ENCODE data around the gene TMEM143.

TMEM143 gene

DNA sequence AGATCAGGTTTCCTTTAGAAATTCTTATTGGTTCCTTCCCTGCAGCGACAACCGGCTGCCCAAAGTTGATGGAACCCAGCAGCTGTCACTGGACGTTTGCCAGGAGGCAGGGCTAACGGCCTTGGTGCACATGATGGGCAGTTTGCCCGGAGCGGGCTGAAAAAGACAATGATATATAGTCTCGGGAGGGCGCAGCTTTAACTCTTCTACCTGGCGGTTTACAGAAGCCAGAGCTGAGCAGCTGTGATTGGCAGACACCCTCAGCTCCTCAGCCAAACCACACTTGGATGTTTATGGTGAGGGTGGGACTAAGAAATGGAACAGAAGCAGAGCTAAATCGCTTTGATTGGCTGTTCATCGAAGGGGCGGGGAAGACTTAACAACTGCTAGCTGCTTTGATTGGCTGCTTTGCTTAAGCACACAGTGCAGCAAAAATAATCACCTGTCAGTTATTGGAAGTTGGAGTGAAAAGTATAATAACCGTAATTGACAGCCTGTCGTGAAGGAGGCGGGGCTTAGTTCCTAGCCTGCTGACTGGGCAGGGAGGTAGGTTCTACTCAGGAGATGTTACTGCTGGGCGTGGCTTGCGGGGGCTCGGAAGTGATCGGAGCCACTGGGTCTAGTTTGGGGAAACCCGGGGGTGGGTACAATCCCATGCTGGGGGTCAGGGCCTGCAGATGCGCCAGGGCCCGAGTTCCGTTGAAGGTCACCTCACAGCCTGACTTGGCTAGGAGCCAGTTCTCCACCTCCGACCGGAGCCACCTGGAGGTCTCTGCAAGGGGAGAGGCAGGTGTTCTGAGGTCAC lies 30.9 kb downstream of the TMEM143 start:
- no peak for TF ChIP-seq RAD21 (IDR thresholded peaks at IDR 0.05; ENCODE audit: low read depth)
- TF ChIP-seq, protein P1, sequence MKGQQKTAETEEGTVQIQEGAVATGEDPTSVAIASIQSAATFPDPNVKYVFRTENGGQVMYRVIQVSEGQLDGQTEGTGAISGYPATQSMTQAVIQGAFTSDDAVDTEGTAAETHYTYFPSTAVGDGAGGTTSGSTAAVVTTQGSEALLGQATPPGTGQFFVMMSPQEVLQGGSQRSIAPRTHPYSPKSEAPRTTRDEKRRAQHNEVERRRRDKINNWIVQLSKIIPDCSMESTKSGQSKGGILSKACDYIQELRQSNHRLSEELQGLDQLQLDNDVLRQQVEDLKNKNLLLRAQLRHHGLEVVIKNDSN (IDR thresholded peaks at IDR 0.05): peak; percentile 4; the same call in 1 of the 2 replicates
- TF ChIP-seq NFIC (IDR thresholded peaks at IDR 0.05): peak; percentile 94
- peak; percentile 51; the same call in 1 of the 2 replicates for TF ChIP-seq EGR1 (IDR thresholded peaks at IDR 0.05)
- TF ChIP-seq, protein P2, sequence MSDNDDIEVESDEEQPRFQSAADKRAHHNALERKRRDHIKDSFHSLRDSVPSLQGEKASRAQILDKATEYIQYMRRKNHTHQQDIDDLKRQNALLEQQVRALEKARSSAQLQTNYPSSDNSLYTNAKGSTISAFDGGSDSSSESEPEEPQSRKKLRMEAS (IDR thresholded peaks at IDR 0.05): peak; percentile 52; the same call in 1 of the 2 replicates
- peak; percentile 73; the same call in 1 of the 2 replicates for TF ChIP-seq TCF12 (IDR thresholded peaks at IDR 0.05; ENCODE audit: low read depth)
- TF ChIP-seq FOXM1 (IDR thresholded peaks at IDR 0.05; ENCODE audit: borderline replicate concordance, low read depth): no peak
- peak; percentile 47; the same call in 1 of the 2 replicates for TF ChIP-seq EP300 (IDR thresholded peaks at IDR 0.05; ENCODE audit: borderline replicate concordance)

DNA sequence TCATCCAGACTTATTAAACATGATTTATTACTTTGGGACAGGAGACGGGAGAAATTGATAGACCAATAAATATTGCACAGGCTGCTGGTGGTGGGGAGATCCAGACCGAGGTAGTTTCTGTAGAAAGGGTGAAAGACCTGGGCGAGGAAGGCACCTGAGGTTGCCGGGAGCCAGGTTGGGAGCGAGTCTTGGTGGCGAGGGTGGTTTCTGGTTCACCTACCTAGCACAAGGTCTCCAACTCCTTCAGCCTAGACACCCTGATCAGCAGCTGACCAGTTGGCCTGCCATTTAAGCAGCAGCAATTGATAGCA lies 31.4 kb downstream of the TMEM143 start:
- TF ChIP-seq, protein P3, sequence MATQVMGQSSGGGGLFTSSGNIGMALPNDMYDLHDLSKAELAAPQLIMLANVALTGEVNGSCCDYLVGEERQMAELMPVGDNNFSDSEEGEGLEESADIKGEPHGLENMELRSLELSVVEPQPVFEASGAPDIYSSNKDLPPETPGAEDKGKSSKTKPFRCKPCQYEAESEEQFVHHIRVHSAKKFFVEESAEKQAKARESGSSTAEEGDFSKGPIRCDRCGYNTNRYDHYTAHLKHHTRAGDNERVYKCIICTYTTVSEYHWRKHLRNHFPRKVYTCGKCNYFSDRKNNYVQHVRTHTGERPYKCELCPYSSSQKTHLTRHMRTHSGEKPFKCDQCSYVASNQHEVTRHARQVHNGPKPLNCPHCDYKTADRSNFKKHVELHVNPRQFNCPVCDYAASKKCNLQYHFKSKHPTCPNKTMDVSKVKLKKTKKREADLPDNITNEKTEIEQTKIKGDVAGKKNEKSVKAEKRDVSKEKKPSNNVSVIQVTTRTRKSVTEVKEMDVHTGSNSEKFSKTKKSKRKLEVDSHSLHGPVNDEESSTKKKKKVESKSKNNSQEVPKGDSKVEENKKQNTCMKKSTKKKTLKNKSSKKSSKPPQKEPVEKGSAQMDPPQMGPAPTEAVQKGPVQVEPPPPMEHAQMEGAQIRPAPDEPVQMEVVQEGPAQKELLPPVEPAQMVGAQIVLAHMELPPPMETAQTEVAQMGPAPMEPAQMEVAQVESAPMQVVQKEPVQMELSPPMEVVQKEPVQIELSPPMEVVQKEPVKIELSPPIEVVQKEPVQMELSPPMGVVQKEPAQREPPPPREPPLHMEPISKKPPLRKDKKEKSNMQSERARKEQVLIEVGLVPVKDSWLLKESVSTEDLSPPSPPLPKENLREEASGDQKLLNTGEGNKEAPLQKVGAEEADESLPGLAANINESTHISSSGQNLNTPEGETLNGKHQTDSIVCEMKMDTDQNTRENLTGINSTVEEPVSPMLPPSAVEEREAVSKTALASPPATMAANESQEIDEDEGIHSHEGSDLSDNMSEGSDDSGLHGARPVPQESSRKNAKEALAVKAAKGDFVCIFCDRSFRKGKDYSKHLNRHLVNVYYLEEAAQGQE (IDR thresholded peaks at IDR 0.05; ENCODE audit: low read depth): no peak
- no peak for TF ChIP-seq EGR1 (IDR thresholded peaks at IDR 0.05)
- no peak for TF ChIP-seq YY1 (IDR thresholded peaks at IDR 0.05; ENCODE audit: low read depth)
- no peak for TF ChIP-seq TCF12 (IDR thresholded peaks at IDR 0.05; ENCODE audit: low read depth)
- TF ChIP-seq, protein P2 (IDR thresholded peaks at IDR 0.05): no peak
- no peak for TF ChIP-seq TEAD4 (IDR thresholded peaks at IDR 0.05)
- no peak for TF ChIP-seq RAD21 (IDR thresholded peaks at IDR 0.05; ENCODE audit: low read depth)
- no peak for TF ChIP-seq ZBTB7A (IDR thresholded peaks at IDR 0.05; ENCODE audit: low read depth)
- TF ChIP-seq CREB1 (IDR thresholded peaks at IDR 0.05; ENCODE audit: low read depth): no peak
- TF ChIP-seq, protein P1 (IDR thresholded peaks at IDR 0.05): no peak
- no peak for TF ChIP-seq EP300 (IDR thresholded peaks at IDR 0.05; ENCODE audit: borderline replicate concordance)
- TF ChIP-seq FOXM1 (IDR thresholded peaks at IDR 0.05; ENCODE audit: borderline replicate concordance, low read depth): no peak
- TF ChIP-seq TAF1 (IDR thresholded peaks at IDR 0.05; ENCODE audit: low read depth): no peak
- no peak for TF ChIP-seq NFIC (IDR thresholded peaks at IDR 0.05)
- no peak for TF ChIP-seq CEBPB (IDR thresholded peaks at IDR 0.05)

DNA sequence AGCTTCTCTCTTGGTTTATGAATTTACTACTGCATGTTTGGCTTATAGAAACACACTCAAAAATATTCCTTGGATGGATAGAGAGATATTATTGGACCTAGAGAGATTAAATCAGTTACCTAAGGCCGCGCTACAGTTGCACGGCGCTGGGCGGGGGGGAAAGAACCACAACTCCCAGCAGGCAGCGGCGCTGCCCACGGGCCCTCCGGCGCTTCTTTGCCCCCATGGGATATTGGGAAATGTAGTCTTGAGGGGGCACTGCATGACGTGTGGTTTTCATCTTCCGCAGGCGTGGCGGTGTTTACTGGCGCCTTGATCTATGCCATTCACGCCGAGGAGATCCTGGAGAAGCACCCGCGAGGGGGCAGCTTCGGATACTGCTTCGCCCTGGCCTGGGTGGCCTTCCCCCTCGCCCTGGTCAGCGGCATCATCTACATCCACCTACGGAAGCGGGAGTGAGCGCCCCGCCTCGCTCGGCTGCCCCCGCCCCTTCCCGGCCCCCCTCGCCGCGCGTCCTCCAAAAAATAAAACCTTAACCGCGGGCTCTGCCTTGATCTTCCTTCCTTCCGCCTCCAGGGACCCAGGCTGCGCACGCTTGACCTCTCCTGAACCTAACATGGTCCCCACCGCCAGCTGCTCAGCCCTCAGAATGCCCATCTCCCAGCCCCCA lies 33.6 kb downstream of the TMEM143 start:
- TF ChIP-seq, protein P2 (IDR thresholded peaks at IDR 0.05): peak; percentile 60; the same call in 1 of the 2 replicates
- TF ChIP-seq TAF1 (IDR thresholded peaks at IDR 0.05; ENCODE audit: low read depth) (peak; percentile 40; the same call in 1 of the 2 replicates), EP300 (IDR thresholded peaks at IDR 0.05; ENCODE audit: borderline replicate concordance) (no peak), TCF12 (IDR thresholded peaks at IDR 0.05; ENCODE audit: low read depth) (peak; percentile 39; the same call in 1 of the 2 replicates), CEBPB (IDR thresholded peaks at IDR 0.05) (no peak), RAD21 (IDR thresholded peaks at IDR 0.05; ENCODE audit: low read depth) (no peak; the same call in 1 of the 2 replicates), CREB1 (IDR thresholded peaks at IDR 0.05; ENCODE audit: low read depth) (peak; percentile 78), YY1 (IDR thresholded peaks at IDR 0.05; ENCODE audit: low read depth) (peak; percentile 55; the same call in 1 of the 2 replicates), EGR1 (IDR thresholded peaks at IDR 0.05) (no peak)
- TF ChIP-seq, protein P1 (IDR thresholded peaks at IDR 0.05): peak; percentile 55; the same call in 1 of the 2 replicates

- TF ChIP-seq CEBPB (IDR thresholded peaks at IDR 0.05) (no peak), ZBTB7A (IDR thresholded peaks at IDR 0.05; ENCODE audit: low read depth) (no peak), TCF12 (IDR thresholded peaks at IDR 0.05; ENCODE audit: low read depth) (no peak), YY1 (IDR thresholded peaks at IDR 0.05; ENCODE audit: low read depth) (no peak), EGR1 (IDR thresholded peaks at IDR 0.05) (no peak), FOXM1 (IDR thresholded peaks at IDR 0.05; ENCODE audit: borderline replicate concordance, low read depth) (no peak), CREB1 (IDR thresholded peaks at IDR 0.05; ENCODE audit: low read depth) (no peak)
- TF ChIP-seq, protein P2 (IDR thresholded peaks at IDR 0.05): no peak
Measured at GRCh38 chr19:48329167-48329891, 34.4 kb downstream of the TMEM143 start.

DNA sequence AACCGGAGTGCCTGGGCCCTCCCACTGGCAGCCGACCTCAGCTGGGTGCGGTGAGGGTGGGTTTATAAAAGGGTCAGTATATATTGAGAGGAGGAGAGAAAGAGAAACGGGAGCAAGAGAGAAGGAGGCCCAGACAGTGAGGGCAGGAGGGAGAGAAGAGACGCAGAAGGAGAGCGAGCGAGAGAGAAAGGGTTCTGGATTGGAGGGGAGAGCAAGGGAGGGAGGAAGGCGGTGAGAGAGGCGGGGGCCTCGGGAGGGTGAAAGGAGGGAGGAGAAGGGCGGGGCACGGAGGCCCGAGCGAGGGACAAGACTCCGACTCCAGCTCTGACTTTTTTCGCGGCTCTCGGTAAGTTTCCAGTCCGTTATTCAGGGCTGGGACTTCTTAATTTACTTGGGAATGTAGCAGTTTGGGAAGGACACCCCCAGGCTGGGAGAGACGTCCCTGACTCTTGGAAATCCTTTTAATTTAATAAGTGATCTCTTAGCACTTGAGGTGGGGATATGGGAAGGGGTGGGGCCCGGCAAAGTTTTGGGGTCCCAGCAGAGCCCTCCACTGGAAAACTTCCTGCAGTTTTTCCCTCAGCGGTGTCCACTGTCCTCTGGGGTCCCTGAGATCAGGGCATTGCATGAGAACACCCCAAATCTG lies 38.4 kb downstream of the TMEM143 start, which contains the start of gene EMP3:
Gene EMP3 (plus strand): TSS at position 288 of the 646 bp plus-strand sequence. CDS start 1,293 bp downstream, outside the sequence.
- TF ChIP-seq RAD21 (IDR thresholded peaks at IDR 0.05; ENCODE audit: low read depth): no peak
- no peak for TF ChIP-seq YY1 (IDR thresholded peaks at IDR 0.05; ENCODE audit: low read depth)
- TF ChIP-seq TCF12 (IDR thresholded peaks at IDR 0.05; ENCODE audit: low read depth): no peak
- TF ChIP-seq EP300 (IDR thresholded peaks at IDR 0.05; ENCODE audit: borderline replicate concordance): no peak
- no peak for TF ChIP-seq ZBTB7A (IDR thresholded peaks at IDR 0.05; ENCODE audit: low read depth)
- TF ChIP-seq, protein P3 (IDR thresholded peaks at IDR 0.05; ENCODE audit: low read depth): no peak
- no peak for TF ChIP-seq FOXM1 (IDR thresholded peaks at IDR 0.05; ENCODE audit: borderline replicate concordance, low read depth)

All from Ishikawa (cell line).